ENCODE measurements around the gene NKX6-2. TPM values are rescaled to one million over a fixed set of nuclear protein-coding genes. Genes with fewer than 3 reads are reported as not detected.
A peak's percentile ranks its signal among the peaks of the same experiment; 100 is the strongest.

The NKX6-2 gene
- total RNA-seq, 4 donors from 2014 or later: not detected

- no peak for DNase-seq
- WGBS, 2 donors (ENCODE audit: low coverage in 1 of 2): 39% methylated on average over 7 of the region's 7 CpGs; no CpG with 5 or more reads in 1 of the 2 donors
- Histone ChIP-seq H3K4me1 (peaks cover 16 to 29% (median 25%) of the 10 kb centered on the region in 4 donors), H3K4me3 (no peak overlapping the region), H3K27me3 (peaks cover 70% of the 10 kb centered on the region), H3K9me3 (no peaks in the 10 kb centered on the region), H3K27ac (no peak overlapping the region), H3K36me3 (no peaks in the 10 kb centered on the region)
- in situ Hi-C loops (cut with MboI; ENCODE audit: low pct_ligation_motif_present in 1 of 4, low pct_unique_long_range_greater_than_20kb in 1 of 4, low sequenced_read_pairs in 3 of 4) (no loop called here), intact Hi-C loops (cut with DNase I; ENCODE audit: low total_unique reads) (no loop called here)
- TF ChIP-seq CTCF (IDR thresholded peaks at IDR 0.05) (no peak), EP300 (IDR thresholded peaks at IDR 0.05; ENCODE audit: low read depth) (no peak), POLR2A (IDR thresholded peaks at IDR 0.05) (no peak), POLR2AphosphoS5 (IDR thresholded peaks at IDR 0.05) (no peak)
Observed at GRCh38 chr10:132790470-132790869, 4.5 kb upstream of the NKX6-2 start.

- in situ Hi-C loops (cut with MboI; ENCODE audit: low pct_ligation_motif_present in 1 of 4, low pct_unique_long_range_greater_than_20kb in 1 of 4, low sequenced_read_pairs in 3 of 4): no loop called here
- no peaks in the 10 kb centered on the region for H3K9me3 ChIP-seq
- no peaks in the 10 kb centered on the region for H3K36me3 ChIP-seq
- no peak for DNase-seq
- intact Hi-C loops (cut with DNase I; ENCODE audit: low total_unique reads): loop anchor here (10.0 kb wide), 1 partner anchor 135 kb away; no protein-coding TSS in a partner anchor
- no peak overlapping the region for H3K27ac ChIP-seq
- peaks cover 78% of the 10 kb centered on the region for H3K27me3 ChIP-seq
- whole genome bisulfite sequencing, 2 donors (ENCODE audit: low coverage in 1 of 2): 71% methylated on average over 15 of the region's 15 CpGs; no CpG with 5 or more reads in 1 of the 2 donors
- TF ChIP-seq POLR2A (IDR thresholded peaks at IDR 0.05): no peak
- TF ChIP-seq CTCF (IDR thresholded peaks at IDR 0.05): no peak
- TF ChIP-seq POLR2AphosphoS5 (IDR thresholded peaks at IDR 0.05): no peak
- TF ChIP-seq EP300 (IDR thresholded peaks at IDR 0.05; ENCODE audit: low read depth): no peak
- peaks cover 16 to 37% (median 30%) of the 10 kb centered on the region in 4 donors for H3K4me1 ChIP-seq
- H3K4me3 ChIP-seq: no peak overlapping the region
Observed at GRCh38 chr10:132789659-132790148, 3.8 kb upstream of the NKX6-2 start.

GRCh38 chr10:132788831-132789219 is 2.9 kb upstream of the NKX6-2 start:
- no peak for DNase-seq
- intact Hi-C loops (cut with DNase I; ENCODE audit: low total_unique reads): loop anchor here (10.0 kb wide), 1 partner anchor 134 kb away; no protein-coding TSS in a partner anchor
- H3K27ac ChIP-seq: no peak overlapping the region
- peaks cover 16 to 39% (median 32%) of the 10 kb centered on the region in 4 donors for H3K4me1 ChIP-seq
- TF ChIP-seq POLR2AphosphoS5 (IDR thresholded peaks at IDR 0.05): no peak
- no peak for TF ChIP-seq EP300 (IDR thresholded peaks at IDR 0.05; ENCODE audit: low read depth)
- no peak for TF ChIP-seq POLR2A (IDR thresholded peaks at IDR 0.05)
- TF ChIP-seq CTCF (IDR thresholded peaks at IDR 0.05): no peak
- no peaks in the 10 kb centered on the region for H3K9me3 ChIP-seq
- peaks cover 82% of the 10 kb centered on the region for H3K27me3 ChIP-seq
- H3K4me3 ChIP-seq: no peak overlapping the region
- 10% methylated on average over 25 of the region's 30 CpGs; no CpG with 5 or more reads in 1 of the 2 donors for WGBS, 2 donors (ENCODE audit: low coverage in 1 of 2)
- H3K36me3 ChIP-seq: peaks cover 0 to under 1% (median 0%) of the 10 kb centered on the region in 4 donors
- in situ Hi-C loops (cut with MboI; ENCODE audit: low pct_ligation_motif_present in 1 of 4, low pct_unique_long_range_greater_than_20kb in 1 of 4, low sequenced_read_pairs in 3 of 4): no loop called here

- H3K4me3 ChIP-seq: peak overlapping the region in 1 of 4 donors; percentile 36
- peaks cover 0 to 6% (median 0%) of the 10 kb centered on the region in 4 donors for H3K36me3 ChIP-seq
- no peak overlapping the region for H3K27ac ChIP-seq
- H3K9me3 ChIP-seq: no peaks in the 10 kb centered on the region
- intact Hi-C loops (cut with DNase I; ENCODE audit: low total_unique reads) (loop anchor here (10.0 kb wide), 1 partner anchor 134 kb away; no protein-coding TSS in a partner anchor), in situ Hi-C loops (cut with MboI; ENCODE audit: low pct_ligation_motif_present in 1 of 4, low pct_unique_long_range_greater_than_20kb in 1 of 4, low sequenced_read_pairs in 3 of 4) (no loop called here)
- peak; percentile 18 for DNase-seq
- peaks cover 16 to 39% (median 32%) of the 10 kb centered on the region in 4 donors for H3K4me1 ChIP-seq
- TF ChIP-seq POLR2AphosphoS5 (IDR thresholded peaks at IDR 0.05) (no peak), CTCF (IDR thresholded peaks at IDR 0.05) (peak in 4 of 5 experiments; percentile 14 to 29 (median 23))
- 1% methylated on average over 52 of the region's 79 CpGs; no CpG with 5 or more reads in 1 of the 2 donors for WGBS, 2 donors (ENCODE audit: low coverage in 1 of 2)
- H3K27me3 ChIP-seq: peaks cover 82% of the 10 kb centered on the region
Observed at GRCh38 chr10:132788180-132788830, 2.4 kb upstream of the NKX6-2 start.
